ENCODE measurements around the gene MAPK10.

DNA sequence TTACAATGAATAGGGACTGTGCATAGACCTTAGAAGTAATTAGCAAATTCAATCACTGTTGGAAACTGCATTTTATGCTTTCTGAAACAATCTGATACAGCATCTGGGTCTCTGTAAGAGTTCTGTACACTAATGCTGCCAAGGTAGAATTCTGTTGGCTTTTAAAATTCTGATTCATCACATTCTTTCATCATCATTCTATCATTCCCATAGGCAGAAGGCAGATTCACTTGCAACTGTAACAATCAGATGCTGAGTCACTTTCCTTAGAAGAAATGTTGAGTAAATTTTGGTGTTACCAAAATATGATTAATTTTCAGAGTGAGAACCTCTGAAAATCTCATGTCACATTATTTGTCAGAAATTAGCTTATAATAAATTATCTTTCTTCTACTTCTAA is 267.2 kb downstream of the MAPK10 start:
- TF ChIP-seq POLR2AphosphoS5 (IDR thresholded peaks at IDR 0.05; ENCODE audit: insufficient read depth in 1 of 2, low read depth in 1 of 2), result no peak
- TF ChIP-seq, protein P1, sequence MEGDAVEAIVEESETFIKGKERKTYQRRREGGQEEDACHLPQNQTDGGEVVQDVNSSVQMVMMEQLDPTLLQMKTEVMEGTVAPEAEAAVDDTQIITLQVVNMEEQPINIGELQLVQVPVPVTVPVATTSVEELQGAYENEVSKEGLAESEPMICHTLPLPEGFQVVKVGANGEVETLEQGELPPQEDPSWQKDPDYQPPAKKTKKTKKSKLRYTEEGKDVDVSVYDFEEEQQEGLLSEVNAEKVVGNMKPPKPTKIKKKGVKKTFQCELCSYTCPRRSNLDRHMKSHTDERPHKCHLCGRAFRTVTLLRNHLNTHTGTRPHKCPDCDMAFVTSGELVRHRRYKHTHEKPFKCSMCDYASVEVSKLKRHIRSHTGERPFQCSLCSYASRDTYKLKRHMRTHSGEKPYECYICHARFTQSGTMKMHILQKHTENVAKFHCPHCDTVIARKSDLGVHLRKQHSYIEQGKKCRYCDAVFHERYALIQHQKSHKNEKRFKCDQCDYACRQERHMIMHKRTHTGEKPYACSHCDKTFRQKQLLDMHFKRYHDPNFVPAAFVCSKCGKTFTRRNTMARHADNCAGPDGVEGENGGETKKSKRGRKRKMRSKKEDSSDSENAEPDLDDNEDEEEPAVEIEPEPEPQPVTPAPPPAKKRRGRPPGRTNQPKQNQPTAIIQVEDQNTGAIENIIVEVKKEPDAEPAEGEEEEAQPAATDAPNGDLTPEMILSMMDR (IDR thresholded peaks at IDR 0.05), result no peak
- TF ChIP-seq POLR2A (IDR thresholded peaks at IDR 0.05), result no peak
